AG08396 (cell line): ENCODE data around the gene MBLAC1.

Experiments
- DNase-seq: peaks from one replicate; pipeline ENCODE4 v3.0.0; 2012; ENCODE audit warnings: low spot score, mixed read lengths

Gene MBLAC1

DNA sequence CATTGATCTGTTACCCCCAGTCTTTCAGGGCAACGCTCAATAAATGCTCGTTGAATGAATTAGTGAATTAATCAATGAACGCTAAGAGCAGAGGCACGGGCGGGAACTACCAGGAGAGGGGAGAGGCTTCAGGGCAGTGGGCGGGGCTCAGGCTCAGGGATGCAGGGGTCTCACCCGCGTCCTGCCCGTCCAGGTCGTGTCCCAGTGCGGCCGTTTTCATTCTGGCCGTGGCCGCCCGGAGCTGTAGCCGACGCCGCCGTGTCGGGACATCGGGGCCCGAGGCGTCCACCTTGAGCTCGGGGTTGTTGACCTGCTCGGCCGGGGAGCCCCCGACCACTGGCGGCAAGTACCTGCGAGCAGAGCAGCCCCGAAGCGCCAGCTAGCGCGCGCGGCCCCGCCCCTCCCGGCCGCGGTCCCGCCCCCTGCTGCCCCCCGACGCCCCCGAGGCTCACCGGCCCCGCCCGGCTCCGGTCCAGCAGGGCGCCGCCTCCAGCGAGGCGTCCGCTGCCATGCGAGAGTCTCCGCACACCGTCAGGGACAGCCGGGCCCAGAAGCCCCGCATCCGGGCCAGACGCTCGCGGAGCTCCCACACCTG lies 44.4 kb downstream of the MBLAC1 start:
- DNase-seq, result no peak

DNA sequence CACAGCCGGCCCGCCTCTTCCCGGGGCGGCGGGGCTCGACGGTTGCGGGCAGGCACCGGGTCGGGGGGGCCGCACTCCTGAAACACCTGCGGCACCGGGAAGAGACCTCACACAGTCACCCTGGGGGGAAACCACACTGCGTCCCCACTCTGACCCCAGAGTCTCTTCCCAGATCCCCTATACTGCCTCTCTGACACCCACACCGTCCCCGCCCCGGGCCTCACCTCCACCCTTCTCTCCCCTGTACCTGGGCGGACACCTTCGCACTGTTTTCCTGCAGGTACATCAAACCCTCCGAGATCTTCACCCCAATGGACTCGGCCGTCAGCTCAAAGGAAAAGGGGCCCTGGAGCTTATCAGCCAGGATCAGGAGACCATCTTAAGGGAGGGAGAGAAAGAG lies 45.1 kb downstream of the MBLAC1 start:
- DNase-seq, result no peak

GRCh38 chr7:100173806-100174495 lies 47.2 kb downstream of the MBLAC1 start:
- DNase-seq, result no peak

DNA sequence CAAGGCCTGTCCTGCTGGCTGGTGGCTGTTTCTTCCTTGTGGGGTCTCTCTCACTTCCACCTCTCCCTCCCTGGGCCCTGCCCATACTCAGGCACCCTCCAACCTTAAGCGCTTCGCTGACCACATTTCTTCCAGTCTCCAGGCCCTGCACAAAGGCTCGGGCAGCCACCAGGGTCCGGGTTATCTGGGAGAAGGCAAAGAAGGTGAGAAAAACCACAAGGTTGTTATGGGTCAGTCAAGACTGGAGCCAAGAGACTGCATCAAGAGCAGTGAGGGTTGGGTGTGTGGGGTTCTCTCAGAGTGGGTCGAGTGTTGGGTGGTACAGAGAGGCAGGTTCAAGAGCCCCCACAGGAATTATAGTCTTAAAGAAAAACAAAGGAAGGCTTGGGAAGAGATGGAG lies 47.8 kb downstream of the MBLAC1 start:
- DNase-seq, result no peak

- no peak for DNase-seq
Measured at GRCh38 chr7:100175296-100175935, 48.6 kb downstream of the MBLAC1 start.

DNA sequence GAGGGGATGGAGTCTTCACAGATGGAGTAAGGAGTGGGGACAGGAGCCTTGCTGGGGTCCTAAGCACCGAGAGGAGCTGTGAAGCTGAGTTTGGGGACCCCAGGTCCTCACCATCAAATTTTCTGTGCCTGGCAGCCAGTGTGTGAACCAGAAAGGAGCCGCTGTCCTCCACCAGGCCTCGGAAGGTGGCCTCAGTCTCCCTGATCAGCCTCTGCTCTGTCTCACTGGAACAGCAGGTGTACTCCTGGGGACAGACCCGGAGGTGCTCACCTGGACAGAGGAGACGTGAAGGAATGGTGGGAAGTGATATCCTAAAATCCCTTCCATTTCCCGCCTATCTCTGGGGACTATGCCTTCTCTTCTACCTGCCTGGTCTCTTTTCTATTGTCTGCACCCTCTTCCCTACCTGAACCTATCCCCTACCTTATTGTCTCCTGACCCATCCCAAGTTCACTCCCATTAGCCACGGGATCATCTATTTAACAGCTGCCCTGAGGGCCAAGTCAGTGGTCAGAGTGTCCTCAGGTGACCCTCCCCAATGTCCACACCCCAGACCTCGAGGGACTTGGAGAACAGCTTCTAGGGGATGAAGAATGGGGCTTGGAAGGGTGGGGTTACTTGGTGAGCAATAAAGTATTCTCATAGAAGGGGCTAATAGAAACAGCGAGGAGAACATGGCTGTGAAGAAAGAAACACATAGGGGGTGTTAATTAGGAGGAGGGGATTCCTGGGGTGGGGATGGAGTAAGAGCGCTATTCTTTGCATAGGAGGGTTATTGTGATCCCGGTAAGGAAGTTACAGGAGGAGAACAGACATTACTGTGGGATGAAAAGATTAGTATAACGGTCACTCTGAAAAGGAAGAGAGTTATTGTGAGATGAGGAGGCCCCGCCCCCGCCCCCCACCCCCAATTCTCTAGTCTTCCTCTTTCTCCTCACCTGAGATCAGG lies 49.6 kb downstream of the MBLAC1 start:
- DNase-seq, result no peak

- DNase-seq, result peak; percentile 96
Measured at GRCh38 chr7:100177045-100178001, 50.6 kb downstream of the MBLAC1 start, which contains the start of the genes GPC2 and STAG3. GPC2 (minus strand) TSS chr7:100177381; CDS start chr7:100177199, 182 bp downstream. STAG3 (plus strand) TSS chr7:100177918; CDS start chr7:100180557, 2,639 bp downstream.
